Tibial nerve (tissue), 4 donors: Measurements from ENCODE around the gene GLS. TPM values are rescaled to one million over a fixed set of nuclear protein-coding genes. Genes with fewer than 3 reads are reported as not detected.

Experiments
- DNase-seq, 2 donors: peaks; one replicate each; pipeline ENCODE4 v3.0.0-alpha.2; 2019; ENCODE audit warnings: low spot score in 2 of 2
- H3K27ac ChIP-seq, 4 donors: fragments of 200-600 bp; sonication (generic) in 3 of 4; one replicate each; pipeline ENCODE4 v1.5.1; 2017 to 2019; ENCODE audit warnings: mild to moderate bottlenecking in 1 of 4
- H3K27me3 ChIP-seq, 2 donors: fragments of 200-600 bp; sonication (generic) in 1 of 2; one replicate each; pipeline versions ENCODE4 v1.5.1 to v1.6.0; 2017 to 2019
- H3K36me3 ChIP-seq, 3 donors: fragments of 200-600 bp; sonication (generic); one replicate each; pipeline ENCODE4 v1.5.1; 2018 to 2019
- H3K4me1 ChIP-seq, 4 donors: fragments of 200-600 bp; sonication (generic) in 3 of 4; one replicate each; pipeline ENCODE4 v1.5.1; 2017 to 2019
- H3K4me3 ChIP-seq, 4 donors: fragments of 200-600 bp; sonication (generic) in 3 of 4; one replicate each; pipeline ENCODE4 v1.5.1; 2017 to 2019; ENCODE audit warnings: mild to moderate bottlenecking in 1 of 4, moderate library complexity in 1 of 4
- H3K9me3 ChIP-seq, 4 donors: fragments of 200-600 bp; sonication (generic) in 3 of 4; one replicate each; pipeline ENCODE4 v1.5.1; 2017 to 2019
- EP300 ChIP-seq, 2 donors: sonication (generic); formaldehyde crosslinking; IDR thresholded peaks; one replicate each; pipeline ENCODE4 v1.6.1; 2017; ENCODE audit warnings: antibody characterized with exemption in 2 of 2, mild to moderate bottlenecking in 1 of 2
- POLR2A ChIP-seq, 2 donors: fragments of 450-650 bp; IDR thresholded peaks; one replicate each; pipeline ENCODE4 v1.6.1; 2017; ENCODE audit warnings: antibody characterized with exemption in 2 of 2, mild to moderate bottlenecking in 2 of 2, moderate library complexity in 2 of 2
- WGBS, 2 donors: methylation state at CpG; one replicate each; pipeline ENCODE4 v1.1.5; 2018; 5-methylcytosine and 5-hydroxymethylcytosine counted together
- total RNA-seq, 4 donors: library from RNA; depleted of rRNA; stranded (reverse); fragments of >200 nt; gene quantifications; one replicate each; pipeline ENCODE4 v1.1.0, GENCODE V29; 2016
- TF ChIP-seq, protein P1 (sequence below), 5 experiments: fragments of 200-600 bp in 3 of 5; fragments of 450-650 bp in 2 of 5; sonication (generic) in 3 of 5; IDR thresholded peaks; one replicate each; pipeline ENCODE4 v1.5.1; 2016 to 2019; ENCODE audit warnings: antibody characterized with exemption in 5 of 5, mild to moderate bottlenecking in 3 of 5, moderate library complexity in 2 of 5

GLS gene
- total RNA-seq, 4 donors from 2014 or later, result 106 to 164 (median 145) TPM

GRCh38 chr2:191009541-191010374 is 129.1 kb downstream of the GLS start:
- DNase-seq, result no peak
- WGBS, 2 donors, result 95 to 97% methylated on average over 4 of the region's 4 CpGs
- Histone ChIP-seq H3K27me3 (no peaks in the 10 kb centered on the region), H3K27ac (no peak overlapping the region), H3K9me3 (no peaks in the 10 kb centered on the region), H3K36me3 (peaks cover 0 to 47% (median 13%) of the 10 kb centered on the region in 3 donors), H3K4me3 (no peak overlapping the region), H3K4me1 (peaks cover 0 to 41% (median 19%) of the 10 kb centered on the region in 4 donors)
- TF ChIP-seq, protein P1, sequence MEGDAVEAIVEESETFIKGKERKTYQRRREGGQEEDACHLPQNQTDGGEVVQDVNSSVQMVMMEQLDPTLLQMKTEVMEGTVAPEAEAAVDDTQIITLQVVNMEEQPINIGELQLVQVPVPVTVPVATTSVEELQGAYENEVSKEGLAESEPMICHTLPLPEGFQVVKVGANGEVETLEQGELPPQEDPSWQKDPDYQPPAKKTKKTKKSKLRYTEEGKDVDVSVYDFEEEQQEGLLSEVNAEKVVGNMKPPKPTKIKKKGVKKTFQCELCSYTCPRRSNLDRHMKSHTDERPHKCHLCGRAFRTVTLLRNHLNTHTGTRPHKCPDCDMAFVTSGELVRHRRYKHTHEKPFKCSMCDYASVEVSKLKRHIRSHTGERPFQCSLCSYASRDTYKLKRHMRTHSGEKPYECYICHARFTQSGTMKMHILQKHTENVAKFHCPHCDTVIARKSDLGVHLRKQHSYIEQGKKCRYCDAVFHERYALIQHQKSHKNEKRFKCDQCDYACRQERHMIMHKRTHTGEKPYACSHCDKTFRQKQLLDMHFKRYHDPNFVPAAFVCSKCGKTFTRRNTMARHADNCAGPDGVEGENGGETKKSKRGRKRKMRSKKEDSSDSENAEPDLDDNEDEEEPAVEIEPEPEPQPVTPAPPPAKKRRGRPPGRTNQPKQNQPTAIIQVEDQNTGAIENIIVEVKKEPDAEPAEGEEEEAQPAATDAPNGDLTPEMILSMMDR (IDR thresholded peaks at IDR 0.05), result no peak
- TF ChIP-seq POLR2A (IDR thresholded peaks at IDR 0.05), result no peak
- no peak for TF ChIP-seq EP300 (IDR thresholded peaks at IDR 0.05)

- TF ChIP-seq EP300 (IDR thresholded peaks at IDR 0.05) (no peak), POLR2A (IDR thresholded peaks at IDR 0.05) (no peak)
- TF ChIP-seq, protein P1 (IDR thresholded peaks at IDR 0.05), result no peak
- Histone ChIP-seq H3K27ac (no peak overlapping the region), H3K27me3 (no peaks in the 10 kb centered on the region), H3K36me3 (peaks cover 0 to 32% (median 8%) of the 10 kb centered on the region in 3 donors), H3K4me3 (no peak overlapping the region), H3K4me1 (peaks cover 0 to 44% (median 21%) of the 10 kb centered on the region in 4 donors), H3K9me3 (no peaks in the 10 kb centered on the region)
- DNase-seq, result no peak
- WGBS, 2 donors, result 80 to 84% methylated on average over 14 of the region's 14 CpGs
These were observed 130.6 kb downstream of the GLS start for GRCh38 chr2:191010887-191011885.

DNA sequence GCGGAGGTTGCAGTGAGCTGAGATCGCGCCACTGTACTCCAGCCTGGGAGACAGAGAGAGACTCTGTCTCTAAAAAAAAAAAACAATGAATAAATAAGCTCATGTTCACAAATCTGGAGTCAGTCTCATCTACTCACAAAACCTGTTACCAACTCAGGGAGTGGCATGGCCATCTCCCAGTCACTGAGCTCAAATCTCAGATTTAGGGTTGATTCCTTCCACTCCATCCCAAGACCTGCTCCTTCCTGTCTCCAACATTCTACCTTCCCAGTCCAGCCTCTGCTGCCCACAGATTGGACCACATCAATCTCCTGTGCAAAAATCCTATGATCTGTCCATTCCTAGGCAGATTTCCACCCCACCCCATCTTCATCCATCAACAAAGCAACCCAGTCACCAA is 131.7 kb downstream of the GLS start:
- Histone ChIP-seq H3K4me3 (peak overlapping the region in 2 of 4 donors; percentile 77 to 97), H3K36me3 (peaks cover 0 to 21% (median 4%) of the 10 kb centered on the region in 3 donors), H3K27ac (peak overlapping the region in 1 of 4 donors; percentile 97), H3K27me3 (no peaks in the 10 kb centered on the region), H3K9me3 (no peaks in the 10 kb centered on the region), H3K4me1 (peaks cover 0 to 44% (median 21%) of the 10 kb centered on the region in 4 donors)
- WGBS, 2 donors, result 78 to 89% methylated on average over 3 of the region's 3 CpGs
- TF ChIP-seq EP300 (IDR thresholded peaks at IDR 0.05) (no peak), POLR2A (IDR thresholded peaks at IDR 0.05) (no peak)
- TF ChIP-seq, protein P1 (IDR thresholded peaks at IDR 0.05), result no peak
- DNase-seq, result no peak

- Histone ChIP-seq H3K4me1 (peaks cover 0 to 44% (median 21%) of the 10 kb centered on the region in 4 donors), H3K27me3 (no peaks in the 10 kb centered on the region), H3K4me3 (peak overlapping the region; percentile 77 to 97 (median 92)), H3K27ac (peak overlapping the region; percentile 83 to 97 (median 90)), H3K36me3 (peaks cover 0 to 14% (median 4%) of the 10 kb centered on the region in 3 donors), H3K9me3 (no peaks in the 10 kb centered on the region)
- WGBS, 2 donors, result 18 to 21% methylated on average over 14 of the region's 14 CpGs
- no peak for DNase-seq
- TF ChIP-seq, protein P1 (IDR thresholded peaks at IDR 0.05), result no peak
These were observed 132.4 kb downstream of the GLS start for GRCh38 chr2:191012845-191013681.
